GM23248 (cell line): ENCODE measurements around the gene CRB2. TPM values are rescaled to one million over a fixed set of nuclear protein-coding genes. Genes with fewer than 3 reads are reported as not detected.

ENCODE experiments used
- DNase-seq: peaks from one replicate; pipeline ENCODE4 v3.0.0-alpha.2; 2015
- H2AFZ ChIP-seq: fragments of 200-600 bp; sonication (generic); 2 replicates; pipeline ENCODE4 v1.6.1; 2016; ENCODE audit warnings: antibody characterized with exemption
- H3F3A ChIP-seq: fragments of 200-600 bp; sonication (generic); 2 replicates; pipeline ENCODE4 v1.6.1; 2016; ENCODE audit warnings: mild to moderate bottlenecking, antibody characterized with exemption, mixed run types; ENCODE audit not compliant: insufficient read depth
- H3K27ac ChIP-seq: fragments of 200-600 bp; sonication (generic); 2 replicates; pipeline ENCODE4 v1.5.1; 2016; ENCODE audit warnings: mild to moderate bottlenecking
- H3K27me3 ChIP-seq: fragments of 200-600 bp; sonication (generic); replicated peaks from 2 replicates; pipeline ENCODE4 v1.6.1; 2016; ENCODE audit warnings: mild to moderate bottlenecking; ENCODE audit not compliant: insufficient read depth
- H3K36me3 ChIP-seq: fragments of 200-600 bp; sonication (generic); 2 replicates; pipeline ENCODE4 v1.6.1; 2016; ENCODE audit warnings: low read depth, mild to moderate bottlenecking
- H3K4me1 ChIP-seq: fragments of 200-600 bp; sonication (generic); 2 replicates; pipeline ENCODE4 v1.6.1; 2016; ENCODE audit warnings: mild to moderate bottlenecking; ENCODE audit not compliant: insufficient read depth
- H3K4me2 ChIP-seq: fragments of 200-600 bp; sonication (generic); one replicate; pipeline ENCODE4 v1.6.1; 2016; ENCODE audit warnings: mild to moderate bottlenecking; ENCODE audit not compliant: unreplicated experiment
- H3K4me3 ChIP-seq: fragments of 200-600 bp; sonication (generic); 2 replicates; pipeline ENCODE4 v1.5.1; 2016; ENCODE audit warnings: mild to moderate bottlenecking
- H3K79me2 ChIP-seq: fragments of 200-600 bp; sonication (generic); 2 replicates; pipeline ENCODE4 v1.6.1; 2016; ENCODE audit warnings: mild to moderate bottlenecking; ENCODE audit not compliant: insufficient read depth
- H3K9ac ChIP-seq: fragments of 200-600 bp; sonication (generic); 2 replicates; pipeline ENCODE4 v1.6.1; 2016; ENCODE audit warnings: mild to moderate bottlenecking
- H3K9me2 ChIP-seq: fragments of 200-600 bp; sonication (generic); 2 replicates; pipeline ENCODE4 v1.6.1; 2016; ENCODE audit warnings: mixed run types, mild to moderate bottlenecking, moderate library complexity; ENCODE audit not compliant: insufficient read depth
- H3K9me3 ChIP-seq: fragments of 200-600 bp; sonication (generic); one replicate; pipeline ENCODE4 v1.6.1; 2017; ENCODE audit warnings: low read depth
- H4K20me1 ChIP-seq: fragments of 200-600 bp; sonication (generic); 2 replicates; pipeline ENCODE4 v1.6.0; 2016; ENCODE audit not compliant: insufficient read depth
- EZH2 ChIP-seq: fragments of 200-600 bp; sonication (generic); IDR thresholded peaks from 2 replicates; pipeline ENCODE4 v1.6.1; 2018; ENCODE audit warnings: antibody characterized with exemption, mild to moderate bottlenecking; ENCODE audit not compliant: insufficient read depth, poor library complexity, severe bottlenecking
- EZH2phosphoT487 ChIP-seq: fragments of 200-600 bp; sonication (generic); IDR thresholded peaks from 2 replicates; pipeline ENCODE4 v1.6.1; 2018; ENCODE audit warnings: antibody characterized with exemption, moderate library complexity, mild to moderate bottlenecking, low read depth; ENCODE audit not compliant: insufficient read depth
- WGBS, 2 experiments: methylation state at CpG; one replicate each; pipeline ENCODE4 v1.1.6; 2015 to 2017; ENCODE audit warnings: low lambda C conversion rate in 2 of 2, low coverage in 1 of 2; ENCODE audit errors: missing lambda C conversion rate in 2 of 2; 5-methylcytosine and 5-hydroxymethylcytosine counted together
- in situ Hi-C: fragments of 300-500 bp; cut with MboI; formaldehyde crosslinking; loops from 2 replicates; pipeline ENCODE4 v1.15.0; 2020
- polyA plus RNA-seq: library from polyadenylated mRNA; unstranded; fragments of >200 nt; fragmentation: Nextera tagmentation; extraction: Ambion mirVana; gene quantifications from 2 replicates; pipeline ENCODE4 v1.2.1, GENCODE V29; 2016
- total RNA-seq: library from RNA; depleted of rRNA; stranded (reverse); fragments of >200 nt; shearing (Covaris generic); gene quantifications from 2 replicates; pipeline ENCODE4 v1.2.3, GENCODE V29; 2014; rRNA removed

Gene CRB2
- total RNA-seq (not detected in 2 replicates), polyA plus RNA-seq (not detected in 2 replicates)

GRCh38 chr9:123355761-123356431 lies at the start of gene CRB2:
TSS of gene CRB2 (plus strand) at chr9:123356197. CDS start at chr9:123356261, 64 bp downstream.
- H3K4me2 ChIP-seq = no peak within 1 kb of the TSS
- H3K9ac ChIP-seq = no peak within 1 kb of the TSS
- H2AFZ ChIP-seq = no peak within 1 kb of the TSS
- no peak within 1 kb of the TSS for H3K4me3 ChIP-seq
- DNase-seq = no peak
- no peaks in the 10 kb centered on the region for H3K79me2 ChIP-seq
- H3K4me1 ChIP-seq = no peaks in the 10 kb centered on the region
- no peaks in the 10 kb centered on the region for H3K9me3 ChIP-seq
- WGBS, 2 experiments = 17 to 27% methylated on average over 5 to 14 of the region's 17 CpGs
- no peaks in the 10 kb centered on the region for H3K9me2 ChIP-seq
- peaks cover 9% of the 10 kb centered on the region for H3K27me3 ChIP-seq
- H3F3A ChIP-seq = no peaks in the 10 kb centered on the region
- no peak within 1 kb of the TSS for H3K27ac ChIP-seq
- H3K36me3 ChIP-seq = no peaks in the 10 kb centered on the region
- in situ Hi-C loops = no loop called here
- TF ChIP-seq EZH2phosphoT487 (no peak), EZH2 (no peak)
- H4K20me1 ChIP-seq = no peaks in the 10 kb centered on the region

GRCh38 chr9:123309611-123310010 lies 46.4 kb upstream of the CRB2 start:
- no peaks in the 10 kb centered on the region for H3K4me1 ChIP-seq
- H3K9ac ChIP-seq = no peak overlapping the region
- H3K4me2 ChIP-seq = no peak overlapping the region
- no peak overlapping the region for H3K27ac ChIP-seq
- no peaks in the 10 kb centered on the region for H3F3A ChIP-seq
- no peaks in the 10 kb centered on the region for H4K20me1 ChIP-seq
- H3K27me3 ChIP-seq = no peaks in the 10 kb centered on the region; the same call in none of the 2 replicates
- no peaks in the 10 kb centered on the region for H3K9me3 ChIP-seq
- WGBS, 2 experiments = 71 to 85% methylated on average over 1 of the region's 1 CpG
- no peaks in the 10 kb centered on the region for H3K9me2 ChIP-seq
- peak; percentile 19 for DNase-seq
- no peaks in the 10 kb centered on the region for H3K79me2 ChIP-seq
- in situ Hi-C loops = no loop called here
- H3K4me3 ChIP-seq = no peak overlapping the region
- TF ChIP-seq EZH2phosphoT487 (no peak), EZH2 (no peak)
- H3K36me3 ChIP-seq = no peaks in the 10 kb centered on the region
- H2AFZ ChIP-seq = no peak overlapping the region

GRCh38 chr9:123310551-123311249 lies 45.3 kb upstream of the CRB2 start:
- Histone ChIP-seq H3K9me2 (no peaks in the 10 kb centered on the region), H3K36me3 (no peaks in the 10 kb centered on the region), H3K27me3 (no peaks in the 10 kb centered on the region; the same call in none of the 2 replicates), H3K9ac (no peak overlapping the region), H3K9me3 (no peaks in the 10 kb centered on the region), H3K79me2 (no peaks in the 10 kb centered on the region), H3K27ac (no peak overlapping the region), H2AFZ (no peak overlapping the region), H3F3A (no peaks in the 10 kb centered on the region), H3K4me3 (no peak overlapping the region), H4K20me1 (no peaks in the 10 kb centered on the region), H3K4me1 (no peaks in the 10 kb centered on the region), H3K4me2 (no peak overlapping the region)
- DNase-seq = no peak
- TF ChIP-seq EZH2 (no peak), EZH2phosphoT487 (no peak)
- WGBS, 2 experiments = 54 to 56% methylated on average over 4 of the region's 4 CpGs
- in situ Hi-C loops = no loop called here

GRCh38 chr9:123311250-123311752 lies 44.7 kb upstream of the CRB2 start:
- no peaks in the 10 kb centered on the region for H3K4me1 ChIP-seq
- H3K4me3 ChIP-seq = no peak overlapping the region
- no peaks in the 10 kb centered on the region; the same call in none of the 2 replicates for H3K27me3 ChIP-seq
- 41 to 43% methylated on average over 9 of the region's 9 CpGs for WGBS, 2 experiments
- H3F3A ChIP-seq = no peaks in the 10 kb centered on the region
- no peaks in the 10 kb centered on the region for H3K36me3 ChIP-seq
- no peaks in the 10 kb centered on the region for H3K9me3 ChIP-seq
- TF ChIP-seq EZH2phosphoT487 = no peak
- in situ Hi-C loops = no loop called here
- no peaks in the 10 kb centered on the region for H4K20me1 ChIP-seq
- no peaks in the 10 kb centered on the region for H3K79me2 ChIP-seq
- no peak overlapping the region for H2AFZ ChIP-seq
- no peak overlapping the region for H3K4me2 ChIP-seq
- H3K9ac ChIP-seq = no peak overlapping the region
- H3K27ac ChIP-seq = no peak overlapping the region
- H3K9me2 ChIP-seq = no peaks in the 10 kb centered on the region
- no peak for DNase-seq
